Activated T-helper 1 cell treated with anti-CD3 and anti-CD28 coated beads, Interleukin-2, amount 50 U/mL, for 16 hours (primary cell): ENCODE results near the gene SLC23A2.
"Not testable (repeated sequence)": the region's sequence is repeated elsewhere in the genome, so short reads cannot be mapped to it uniquely, and the experiment has no call there.

ENCODE experiments used
- DNase-seq, 2 donors: peaks; one replicate each; pipeline ENCODE4 v3.0.0-alpha.2; 2020; ENCODE audit warnings: low read depth in 1 of 2, low spot score in 1 of 2

SLC23A2 gene

DNA sequence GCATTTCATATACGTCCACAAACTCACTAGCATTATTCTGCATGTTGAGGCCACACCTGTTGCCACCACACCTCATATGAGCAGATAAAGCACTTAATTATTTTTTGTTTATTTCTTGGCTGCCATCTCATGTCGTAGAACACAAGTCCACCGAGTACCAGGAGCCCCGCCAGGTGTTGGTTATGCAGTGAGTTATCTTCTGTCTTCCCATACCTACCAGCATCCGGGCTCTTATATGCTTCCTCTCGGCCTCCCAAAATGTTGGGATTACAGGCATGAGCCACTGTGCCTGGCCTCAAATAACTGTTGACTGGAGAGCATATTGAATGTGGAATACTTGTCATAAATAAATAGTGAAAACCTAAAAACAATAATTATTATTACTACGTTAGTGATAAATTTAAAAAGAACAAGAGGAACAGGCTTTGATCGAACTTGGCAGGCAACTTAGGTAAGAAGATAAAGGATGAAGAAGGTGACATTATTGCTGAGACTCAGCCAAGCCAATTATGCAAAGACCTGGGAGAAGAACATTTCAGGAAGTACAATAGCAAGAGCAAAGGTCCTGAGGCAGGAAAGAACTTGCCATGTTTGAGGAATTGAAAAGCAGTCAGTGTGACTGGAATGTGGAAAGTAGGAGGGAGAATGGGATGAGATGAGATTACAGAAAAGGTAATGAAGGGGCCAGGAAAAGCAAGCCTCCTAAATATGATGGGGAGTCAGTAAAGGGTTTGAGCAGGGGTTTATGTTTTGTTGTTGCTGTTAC, 12.6 kb upstream of the SLC23A2 start:
- no peak for DNase-seq

DNA sequence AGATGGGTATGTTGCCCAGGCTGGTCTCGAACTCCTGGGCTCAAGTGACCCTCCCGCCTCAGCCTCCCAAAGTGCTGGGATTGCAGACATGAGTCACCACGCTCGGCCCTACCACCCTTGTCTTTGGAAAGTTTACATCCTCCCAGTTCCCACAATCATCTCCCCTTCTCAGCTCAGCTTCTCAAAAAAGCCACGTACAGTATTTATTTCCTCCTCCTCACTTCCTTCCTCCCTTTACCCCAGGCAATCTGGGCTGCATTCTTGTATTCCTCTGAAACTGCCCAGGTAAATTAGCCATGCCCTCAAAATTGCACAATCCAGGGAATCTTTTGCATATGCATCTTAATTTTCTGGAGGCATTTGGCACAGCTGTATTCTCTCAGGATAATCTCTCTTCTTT, 7.4 kb upstream of the SLC23A2 start:
- DNase-seq, result no peak

DNA sequence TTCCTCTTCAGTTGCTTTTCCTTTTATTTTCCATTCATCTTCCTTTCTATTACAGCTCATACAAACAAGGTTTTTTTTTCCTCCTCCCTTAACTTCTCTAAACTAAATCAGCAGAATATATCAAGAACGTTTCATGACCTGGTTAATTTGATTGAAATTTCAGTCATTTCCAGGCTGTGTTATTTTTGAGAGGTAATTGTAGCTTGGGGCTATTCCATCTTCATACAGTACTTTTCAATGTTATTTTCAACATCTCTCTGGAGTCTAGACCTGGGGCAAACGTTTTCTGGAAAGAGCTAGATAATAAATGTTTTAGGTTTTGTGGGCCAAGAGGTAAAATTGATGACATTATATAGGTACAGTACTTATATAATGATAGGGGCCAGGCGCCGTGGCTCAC, 4.0 kb upstream of the SLC23A2 start:
- no peak for DNase-seq

- not testable (repeated sequence) for DNase-seq
Observed at GRCh38 chr20:5004825-5005224, 3.5 kb upstream of the SLC23A2 start.

DNA sequence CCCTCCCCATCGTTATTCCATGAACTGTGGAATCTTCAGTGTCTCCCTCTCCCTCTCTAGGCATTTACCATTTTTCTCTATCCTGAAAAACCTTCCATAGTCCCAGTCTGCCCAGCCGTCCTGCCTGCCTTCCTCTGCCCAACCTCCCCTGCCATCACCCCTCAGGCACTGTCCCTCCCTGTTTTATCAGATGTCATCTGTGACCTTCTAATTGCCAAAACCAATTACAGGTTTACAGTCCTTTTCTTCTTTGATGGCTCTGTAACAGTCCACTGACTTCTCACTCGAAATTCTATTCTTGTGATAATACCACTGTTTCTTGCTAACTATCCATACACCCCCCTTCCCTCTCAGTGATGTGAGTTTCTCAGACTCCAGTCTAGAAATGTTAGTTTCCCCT, 2.3 kb upstream of the SLC23A2 start:
- DNase-seq, result no peak

DNA sequence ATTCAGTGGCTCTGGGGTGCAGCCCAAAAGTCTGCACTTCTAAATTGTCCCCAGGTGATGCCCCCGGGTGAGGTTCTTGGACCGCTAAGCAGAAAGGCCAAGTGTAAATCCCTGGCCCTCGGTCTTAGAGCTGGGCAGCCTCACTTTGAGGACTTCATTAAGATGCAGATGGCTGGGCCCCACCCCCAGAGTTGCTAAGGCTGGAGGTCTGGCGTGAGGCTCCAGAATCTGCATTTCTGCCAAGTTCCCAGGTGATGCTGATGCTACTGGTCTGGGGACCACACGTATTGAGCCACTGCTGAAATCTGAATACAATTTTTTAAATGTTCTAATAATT, 735 bp upstream of the SLC23A2 start:
- DNase-seq, result no peak

GRCh38 chr20:5000263-5001173, 792 bp downstream of the SLC23A2 start:
- DNase-seq, result no peak

DNA sequence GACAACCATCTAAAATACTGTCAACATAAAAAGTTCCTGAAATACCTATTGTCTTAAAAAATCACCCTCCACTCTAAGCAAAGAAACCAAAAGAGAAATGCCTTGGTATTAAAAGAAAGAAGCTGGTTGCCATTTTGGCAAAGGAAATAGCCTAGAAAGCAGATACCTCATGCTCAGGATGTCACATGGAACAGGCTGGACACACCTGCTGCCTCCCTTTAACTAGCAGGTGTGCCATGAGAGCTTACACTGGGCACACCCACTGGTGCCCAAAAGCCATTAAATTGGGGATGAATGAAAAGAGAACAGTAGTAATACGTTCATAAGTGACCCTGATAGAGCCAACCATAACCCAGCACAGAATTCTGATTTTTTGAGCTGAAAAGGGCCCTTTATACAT, 1.5 kb downstream of the SLC23A2 start:
- no peak for DNase-seq

DNA sequence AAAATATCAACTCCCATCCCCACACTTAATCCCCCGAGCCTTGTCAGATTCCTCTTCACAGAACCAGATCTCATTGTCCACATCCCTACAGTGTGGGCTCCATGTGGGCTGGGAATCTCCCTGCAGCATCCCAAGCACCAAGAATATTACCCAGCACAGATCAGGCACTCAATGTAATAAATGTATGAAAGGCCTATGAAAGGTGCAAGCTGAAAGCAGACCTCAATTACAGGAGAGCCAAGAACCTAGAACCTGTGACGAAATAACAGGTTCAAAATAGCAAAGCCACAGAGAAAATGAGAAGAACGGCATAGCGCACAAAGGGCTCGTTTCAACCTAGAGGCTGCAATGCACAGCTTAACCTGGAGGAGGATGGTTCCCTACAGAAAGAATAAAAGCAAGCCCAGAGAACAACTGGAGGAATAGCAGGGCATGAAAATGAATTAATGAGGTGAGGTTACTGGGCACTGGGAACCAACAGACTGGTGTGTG, 3.1 kb downstream of the SLC23A2 start:
- DNase-seq, result no peak

DNA sequence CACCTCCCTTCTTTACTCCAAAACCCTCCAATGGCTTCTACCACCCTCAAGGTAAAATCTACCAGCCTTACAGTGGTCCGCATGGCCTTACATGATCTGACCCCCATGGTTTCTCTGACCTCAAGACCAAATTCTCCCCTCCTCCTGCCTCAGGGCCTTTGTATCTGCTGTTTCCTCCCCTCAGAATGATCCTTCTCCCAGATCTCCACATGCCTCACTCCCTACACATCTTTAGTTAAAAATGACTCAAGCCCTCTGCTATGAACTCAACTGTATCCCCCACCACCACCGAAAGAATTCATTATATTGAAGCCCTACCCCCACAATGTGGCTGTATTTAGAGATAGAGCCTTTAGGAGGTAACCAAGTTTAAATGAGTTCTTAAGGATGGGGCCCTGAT, 4.1 kb downstream of the SLC23A2 start:
- no peak for DNase-seq

GRCh38 chr20:4989570-4989969, 11.7 kb downstream of the SLC23A2 start:
- DNase-seq, result no peak

GRCh38 chr20:4987130-4987529, 14.2 kb downstream of the SLC23A2 start:
- no peak for DNase-seq

GRCh38 chr20:4985658-4986057, 15.7 kb downstream of the SLC23A2 start:
- DNase-seq, result no peak

GRCh38 chr20:4982281-4982680, 19.0 kb downstream of the SLC23A2 start:
- no peak for DNase-seq

DNA sequence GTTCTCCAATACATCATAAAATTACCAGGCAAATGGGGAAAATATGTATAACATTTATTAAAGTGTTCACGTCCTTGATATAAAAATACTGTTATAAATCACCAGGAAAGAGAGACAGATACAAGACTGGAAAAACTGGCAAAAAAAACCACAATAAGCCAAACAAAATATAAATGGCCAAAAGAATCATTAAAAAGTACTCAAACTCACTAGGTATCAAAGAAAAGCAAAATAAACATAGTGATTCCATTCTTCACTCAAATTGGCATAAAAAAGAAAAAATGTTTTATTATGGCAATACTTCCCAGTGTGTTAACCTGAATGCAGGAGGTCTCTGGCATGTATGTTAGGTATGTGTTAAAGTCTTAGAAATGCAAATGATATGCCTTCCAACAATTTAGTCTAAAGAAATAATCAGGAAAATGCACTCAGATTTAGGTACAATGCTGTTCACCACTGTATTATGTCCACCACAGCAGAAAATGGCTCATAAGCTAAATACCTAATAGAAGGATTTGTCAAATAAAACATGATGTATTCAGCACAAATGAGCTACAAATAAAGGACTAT, 21.4 kb downstream of the SLC23A2 start:
- DNase-seq, result no peak

GRCh38 chr20:4978050-4978918, 23.0 kb downstream of the SLC23A2 start:
- DNase-seq, result no peak

DNA sequence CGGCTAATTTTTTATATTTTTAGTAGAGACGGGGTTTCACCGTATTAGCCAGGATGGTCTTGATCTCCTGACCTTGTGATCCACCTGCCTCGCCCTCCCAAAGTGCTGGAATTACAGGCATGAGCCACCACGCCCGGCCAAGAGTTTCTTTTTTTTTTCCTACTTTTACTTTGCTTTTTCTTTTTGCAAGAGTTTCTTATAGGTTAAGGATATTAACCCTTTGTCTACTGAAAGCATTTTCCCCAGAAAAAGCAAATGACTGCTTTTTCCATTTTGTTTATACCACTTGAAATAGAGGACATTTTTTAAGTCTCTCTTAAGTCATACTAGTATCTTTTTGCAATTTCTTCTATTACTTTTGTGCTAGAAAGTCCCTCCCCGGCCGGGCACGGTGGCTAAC, 25.3 kb downstream of the SLC23A2 start:
- DNase-seq, result not testable (repeated sequence)

DNA sequence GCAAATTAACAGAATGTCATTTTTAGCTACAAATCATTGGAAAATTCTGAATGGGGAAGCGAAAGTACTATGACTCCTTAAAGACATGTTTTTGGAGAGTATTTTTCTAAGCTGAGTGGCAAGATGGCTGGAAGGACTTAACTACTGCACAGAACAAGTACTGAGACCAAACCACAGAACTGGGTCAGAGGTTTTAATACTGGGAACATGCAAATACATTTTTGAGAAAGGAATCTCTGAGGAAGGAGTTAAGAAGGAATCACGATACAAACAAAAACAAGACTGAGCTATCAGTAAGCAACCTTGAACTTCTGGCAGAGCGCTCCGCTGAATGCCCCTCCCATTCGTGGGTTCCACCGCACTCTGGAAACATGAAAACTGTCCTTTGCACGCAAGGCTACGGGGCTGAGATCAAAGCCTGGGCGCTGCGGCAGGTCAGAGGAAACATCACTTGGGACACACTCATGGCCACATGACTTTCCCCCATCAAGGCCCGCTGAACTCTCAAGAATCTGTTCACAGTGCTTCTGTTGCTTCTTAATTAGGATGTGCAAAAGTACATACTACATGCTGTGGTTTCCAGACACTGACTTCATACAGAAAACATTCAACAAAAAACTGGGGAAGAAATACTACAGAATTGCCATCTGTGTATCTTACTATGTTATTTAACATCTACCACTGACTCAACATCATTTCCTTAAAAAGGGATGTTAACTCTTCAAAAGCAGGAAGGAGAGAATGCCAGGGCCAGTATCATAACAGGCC, 27.8 kb downstream of the SLC23A2 start:
- DNase-seq, result no peak

GRCh38 chr20:4972506-4973251, 28.6 kb downstream of the SLC23A2 start:
- no peak for DNase-seq

- DNase-seq, result no peak
Observed at GRCh38 chr20:4971064-4971463, 30.2 kb downstream of the SLC23A2 start.
